Lung (tissue), 12 donors: Measurements from ENCODE around the gene IGFBP6. TPM values are rescaled to one million over a fixed set of nuclear protein-coding genes. Genes with fewer than 3 reads are reported as not detected.

Experiments used
- ATAC-seq: fragments of 200-7000 bp; cut with Tn5 transposase; one replicate; pipeline ENCODE4 v1.9.1; 2020; ENCODE audit warnings: moderate number of reproducible peaks; ENCODE audit not compliant: insufficient read depth, low FRiP score
- DNase-seq, 3 donors: peaks; one replicate each; pipeline ENCODE4 v3.0.0-alpha.2; 2013 to 2017
- H3K27ac ChIP-seq, 2 donors: one replicate each; pipeline ENCODE4 v1.5.1; 2013; ENCODE audit warnings: mild to moderate bottlenecking in 2 of 2, moderate library complexity in 2 of 2, control low read depth in 1 of 2, inconsistent platforms in 1 of 2, low read depth in 1 of 2, low read length in 1 of 2
- H3K27me3 ChIP-seq, 3 donors: one replicate each; pipeline ENCODE4 v1.5.1; 2013; ENCODE audit warnings: low read length in 2 of 3; ENCODE audit not compliant: control insufficient read depth in 3 of 3, insufficient read depth in 3 of 3
- H3K36me3 ChIP-seq, 4 donors: one replicate each; pipeline ENCODE4 v1.5.1; 2013; ENCODE audit warnings: low read length in 4 of 4, mild to moderate bottlenecking in 1 of 4, moderate library complexity in 1 of 4; ENCODE audit not compliant: control insufficient read depth in 4 of 4, insufficient read depth in 4 of 4
- H3K4me1 ChIP-seq, 5 donors: one replicate each; pipeline ENCODE4 v1.5.1; 2013; ENCODE audit warnings: low read length in 5 of 5, mild to moderate bottlenecking in 2 of 5, moderate library complexity in 1 of 5; ENCODE audit not compliant: control insufficient read depth in 5 of 5, insufficient read depth in 5 of 5
- H3K4me3 ChIP-seq: one replicate; pipeline ENCODE4 v1.5.1; 2013; ENCODE audit warnings: mild to moderate bottlenecking, control low read depth, moderate library complexity
- H3K9ac ChIP-seq, 2 donors: one replicate each; pipeline ENCODE4 v1.5.1; 2013; ENCODE audit warnings: low read length in 2 of 2, control low read depth in 1 of 2; ENCODE audit not compliant: insufficient read depth in 1 of 2
- H3K9me3 ChIP-seq, 4 donors: one replicate each; pipeline ENCODE4 v1.5.1; 2013; ENCODE audit warnings: low read length in 3 of 4, mild to moderate bottlenecking in 1 of 4, moderate library complexity in 1 of 4; ENCODE audit not compliant: control insufficient read depth in 4 of 4, insufficient read depth in 3 of 4
- WGBS, 2 donors: extraction: QIAGEN DNeasy Blood & Tissue Kit; methylation state at CpG; one replicate each; pipeline ENCODE4 v1.1.7; 2013; 5-methylcytosine and 5-hydroxymethylcytosine counted together
- polyA plus RNA-seq, 2 donors: library from polyadenylated mRNA; stranded (reverse); fragments of 200-250 nt; gene quantifications; one replicate each; pipeline ENCODE4 v1.2.1, GENCODE V29; 2013
- total RNA-seq, 2 donors: library from RNA; depleted of rRNA in 1 of 2; stranded (reverse); fragments of >200 nt in 1 of 2; gene quantifications; one replicate each; pipeline ENCODE4 v1.2.1, GENCODE V29; 2014 to 2021
- TF ChIP-seq, protein P1 (sequence below): IDR thresholded peaks from 2 replicates; pipeline ENCODE4 v1.5.1; 2012; ENCODE audit warnings: mild to moderate bottlenecking; ENCODE audit errors: control extremely low read depth, extremely low read depth
- donor health status: control.
- donor health status: control.
- donor health status: Bipolar disorder and iron deficiency.
- donor health status: healthy.
- donor health status: DM: yes; HTN: yes; CAD: no.

The IGFBP6 gene
- total and polyA plus RNA-seq, 4 donors: 15.9 to 75.0 (median 29.2) TPM

DNA sequence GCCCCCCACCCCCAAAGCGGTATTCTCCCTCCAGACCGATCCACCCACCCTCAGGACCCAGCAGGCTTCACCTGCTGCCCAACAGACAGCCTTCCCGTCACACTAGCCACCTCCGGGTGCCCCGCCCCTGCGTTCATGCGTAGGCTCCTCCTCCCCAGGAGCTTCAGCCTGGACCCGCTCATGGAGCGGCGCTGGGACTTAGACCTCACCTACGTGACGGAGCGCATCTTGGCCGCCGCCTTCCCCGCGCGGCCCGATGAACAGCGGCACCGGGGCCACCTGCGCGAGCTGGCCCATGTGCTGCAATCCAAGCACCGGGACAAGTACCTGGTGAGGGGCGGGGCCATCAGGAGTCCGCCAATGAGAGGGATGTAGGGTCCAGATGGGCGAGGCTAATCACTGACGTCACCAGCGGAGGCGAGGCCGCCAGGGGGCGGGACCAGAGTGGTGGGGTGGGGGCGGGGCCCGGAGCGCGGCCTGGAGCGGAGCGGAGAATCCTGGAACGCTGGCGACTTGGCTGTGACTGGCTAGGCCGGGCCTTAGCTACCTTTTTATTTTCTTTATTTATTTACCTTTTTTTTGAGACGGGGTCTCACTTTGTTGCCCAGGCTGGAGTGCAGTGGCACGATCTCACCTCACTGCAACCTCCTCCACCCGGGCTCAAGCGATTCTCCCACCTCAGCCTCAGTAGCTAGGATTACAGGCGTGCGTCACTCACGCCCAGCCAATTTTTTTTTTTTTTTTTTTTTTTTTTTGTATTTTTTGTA is 43.2 kb upstream of the IGFBP6 start:
- ATAC-seq (peak; percentile 68), DNase-seq (peak; percentile 96)
- Histone ChIP-seq H3K27me3 (no peaks in the 10 kb centered on the region), H3K9me3 (no peaks in the 10 kb centered on the region), H3K4me1 (peaks cover 3 to 51% (median 23%) of the 10 kb centered on the region in 5 donors), H3K4me3 (peak overlapping the region; percentile 39), H3K36me3 (peaks cover 0 to 37% (median 32%) of the 10 kb centered on the region in 4 donors), H3K9ac (peak overlapping the region in 1 of 2 donors; percentile 11), H3K27ac (peak overlapping the region; percentile 79)
- TF ChIP-seq, protein P1, sequence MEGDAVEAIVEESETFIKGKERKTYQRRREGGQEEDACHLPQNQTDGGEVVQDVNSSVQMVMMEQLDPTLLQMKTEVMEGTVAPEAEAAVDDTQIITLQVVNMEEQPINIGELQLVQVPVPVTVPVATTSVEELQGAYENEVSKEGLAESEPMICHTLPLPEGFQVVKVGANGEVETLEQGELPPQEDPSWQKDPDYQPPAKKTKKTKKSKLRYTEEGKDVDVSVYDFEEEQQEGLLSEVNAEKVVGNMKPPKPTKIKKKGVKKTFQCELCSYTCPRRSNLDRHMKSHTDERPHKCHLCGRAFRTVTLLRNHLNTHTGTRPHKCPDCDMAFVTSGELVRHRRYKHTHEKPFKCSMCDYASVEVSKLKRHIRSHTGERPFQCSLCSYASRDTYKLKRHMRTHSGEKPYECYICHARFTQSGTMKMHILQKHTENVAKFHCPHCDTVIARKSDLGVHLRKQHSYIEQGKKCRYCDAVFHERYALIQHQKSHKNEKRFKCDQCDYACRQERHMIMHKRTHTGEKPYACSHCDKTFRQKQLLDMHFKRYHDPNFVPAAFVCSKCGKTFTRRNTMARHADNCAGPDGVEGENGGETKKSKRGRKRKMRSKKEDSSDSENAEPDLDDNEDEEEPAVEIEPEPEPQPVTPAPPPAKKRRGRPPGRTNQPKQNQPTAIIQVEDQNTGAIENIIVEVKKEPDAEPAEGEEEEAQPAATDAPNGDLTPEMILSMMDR: no peak
- 10 to 18% methylated on average over 42 to 48 of the region's 48 CpGs for WGBS, 2 donors

DNA sequence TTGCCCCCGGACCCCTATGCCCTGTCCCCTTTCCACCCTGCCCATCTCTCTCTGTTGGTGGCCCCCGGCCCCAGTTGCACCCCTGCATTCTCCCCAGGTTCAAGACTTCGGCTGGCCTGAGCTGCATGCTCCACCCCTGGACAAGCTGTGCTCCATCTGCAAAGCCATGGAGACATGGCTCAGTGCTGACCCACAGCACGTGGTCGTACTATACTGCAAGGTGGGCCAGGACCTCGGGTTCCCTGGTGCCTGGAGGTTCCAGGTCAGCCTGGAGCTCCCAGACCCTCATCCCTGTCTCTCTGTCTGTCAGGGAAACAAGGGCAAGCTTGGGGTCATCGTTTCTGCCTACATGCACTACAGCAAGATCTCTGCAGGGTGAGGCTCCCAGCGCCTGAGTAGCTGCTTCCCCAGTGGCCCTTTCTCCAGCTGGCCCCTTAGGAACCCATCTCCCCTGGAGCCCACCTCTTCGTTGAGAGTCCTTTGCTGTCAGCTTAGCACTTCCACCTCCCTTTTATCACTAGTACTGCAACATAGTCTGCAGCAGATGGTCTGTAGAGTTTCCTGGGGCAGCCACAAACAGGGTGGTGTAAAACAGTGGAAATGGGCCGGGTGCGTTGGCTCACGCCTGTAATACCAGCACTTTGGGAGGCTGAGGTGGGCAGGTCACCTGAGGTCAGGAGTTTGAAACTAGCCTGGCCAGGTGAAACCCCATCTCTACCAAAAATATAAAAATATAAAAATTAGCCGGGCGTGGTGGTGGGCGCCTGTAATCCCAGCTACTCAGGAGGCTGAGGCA is 41.8 kb upstream of the IGFBP6 start:
- Histone ChIP-seq H3K9me3 (no peaks in the 10 kb centered on the region), H3K27ac (peak overlapping the region in 1 of 2 donors; percentile 4), H3K4me1 (peaks cover 3 to 41% (median 18%) of the 10 kb centered on the region in 5 donors), H3K9ac (no peak overlapping the region), H3K4me3 (no peak overlapping the region), H3K36me3 (peaks cover 0 to 46% (median 44%) of the 10 kb centered on the region in 4 donors), H3K27me3 (no peaks in the 10 kb centered on the region)
- ATAC-seq (no peak), DNase-seq (peak in 1 of 3 donors; percentile 8)
- 86 to 88% methylated on average over 15 of the region's 15 CpGs for WGBS, 2 donors
- TF ChIP-seq, protein P1: no peak

- 86 to 96% methylated on average over 5 of the region's 5 CpGs for WGBS, 2 donors
- no peak overlapping the region for H3K9ac ChIP-seq
- no peak overlapping the region for H3K4me3 ChIP-seq
- no peaks in the 10 kb centered on the region for H3K9me3 ChIP-seq
- no peak overlapping the region for H3K27ac ChIP-seq
- TF ChIP-seq, protein P1: no peak
- ATAC-seq (no peak), DNase-seq (no peak)
- peaks cover 3 to 40% (median 19%) of the 10 kb centered on the region in 5 donors for H3K4me1 ChIP-seq
- peaks cover 0 to 51% (median 48%) of the 10 kb centered on the region in 4 donors for H3K36me3 ChIP-seq
- H3K27me3 ChIP-seq: no peaks in the 10 kb centered on the region
Measured at GRCh38 chr12:53056296-53056695, 41.2 kb upstream of the IGFBP6 start.
